GM18909 (cell line): Measurements from ENCODE around the gene IQCE.

Experiments
- ATAC-seq: cut with Tn5 transposase; IDR thresholded peaks from one replicate; pipeline ENCODE4 v1.9.1; 2021; ENCODE audit warnings: mild to moderate bottlenecking; ENCODE audit not compliant: unreplicated experiment, poor library complexity

IQCE gene

DNA sequence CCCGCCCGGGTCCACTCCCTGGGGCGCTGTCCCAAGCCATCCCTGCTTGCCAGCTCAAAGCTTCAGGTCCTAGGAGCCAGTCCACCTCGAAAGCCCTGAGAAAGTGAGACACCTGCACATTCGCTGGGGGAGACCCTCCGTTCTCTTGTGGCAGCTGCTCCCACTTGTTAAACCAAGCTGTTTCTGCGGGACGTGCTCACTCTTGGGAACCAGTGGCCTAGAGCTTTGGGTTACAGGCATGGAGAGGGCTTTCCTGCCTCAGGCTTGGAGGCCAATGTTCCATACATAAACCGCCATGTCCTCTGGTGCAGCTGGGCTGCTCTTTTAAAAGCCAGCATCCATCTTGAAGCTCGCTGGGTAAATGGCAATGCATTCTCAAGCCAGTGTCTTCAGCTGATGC is 53.1 kb downstream of the IQCE start:
- ATAC-seq = no peak

DNA sequence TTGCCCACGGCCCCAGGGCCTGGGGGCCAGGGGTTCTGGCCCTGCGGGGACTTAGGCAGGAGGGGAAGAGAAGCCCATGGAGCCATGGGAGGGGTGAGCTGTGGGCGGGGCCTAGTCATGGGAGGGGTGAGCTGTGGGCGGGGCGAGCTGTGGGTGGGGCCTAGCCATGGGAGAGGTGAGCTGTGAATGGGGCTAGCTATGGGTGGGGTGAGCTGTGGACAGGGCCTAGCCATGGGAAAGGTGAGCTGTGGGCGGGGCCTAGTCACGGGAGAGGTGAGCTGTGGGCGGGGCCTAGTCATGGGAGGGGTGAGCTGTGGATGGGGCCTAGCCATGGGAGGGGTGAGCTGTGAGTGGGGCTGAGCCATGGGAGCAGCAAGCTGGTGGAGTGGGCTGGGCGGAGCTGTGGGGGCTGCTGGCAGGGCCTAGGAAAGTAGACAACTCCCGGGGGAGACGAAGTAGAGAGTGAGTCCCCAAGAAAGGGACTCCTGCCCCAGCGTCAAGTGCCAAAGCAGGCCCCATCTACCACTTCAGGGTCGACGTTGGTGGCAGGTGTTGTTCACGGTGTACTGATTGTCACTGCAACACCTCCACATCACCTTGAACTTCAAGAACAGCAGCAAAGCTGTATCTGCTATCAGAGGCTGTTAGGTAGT is 53.8 kb downstream of the IQCE start:
- ATAC-seq = no peak

DNA sequence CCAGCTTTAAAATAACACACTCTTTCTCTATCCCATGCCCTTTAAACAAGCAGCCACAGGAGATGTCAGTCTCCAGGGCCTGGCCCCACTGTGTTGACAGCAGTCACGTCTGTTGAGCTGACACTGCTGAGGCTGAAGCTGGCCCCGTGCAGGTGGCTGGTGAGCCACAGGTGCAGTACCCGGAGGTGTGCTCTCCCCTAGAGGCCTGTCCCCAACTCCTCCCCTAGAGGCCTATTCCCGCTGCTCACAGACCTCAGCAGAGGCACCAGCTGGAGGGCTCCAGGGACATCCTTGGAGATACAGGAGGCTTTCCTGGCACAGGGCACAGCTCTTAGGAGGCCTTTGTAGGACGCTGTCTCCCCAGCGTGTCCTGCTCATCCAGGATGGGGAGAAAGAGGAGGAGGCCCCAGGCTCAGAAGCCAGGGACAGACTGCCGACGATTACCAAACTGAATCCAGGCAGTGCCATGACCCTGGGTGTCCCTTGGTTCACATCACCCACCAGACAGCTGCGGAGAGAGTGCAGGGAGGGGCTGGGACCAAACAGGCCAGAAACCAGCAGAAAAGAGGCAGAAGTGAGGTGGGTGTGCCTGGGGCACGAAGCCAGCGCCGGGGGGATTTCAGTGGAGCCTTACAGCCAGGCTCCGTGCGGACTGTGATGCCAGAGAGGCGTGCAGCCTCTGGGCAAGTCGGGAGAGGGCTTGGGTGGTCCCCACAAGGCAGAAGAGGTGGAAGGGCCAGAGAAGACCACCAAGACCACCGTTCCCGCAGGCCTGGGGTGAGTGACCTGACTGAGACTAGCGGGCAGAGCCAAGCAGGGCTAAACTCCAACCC is 54.5 kb downstream of the IQCE start:
- no peak for ATAC-seq

DNA sequence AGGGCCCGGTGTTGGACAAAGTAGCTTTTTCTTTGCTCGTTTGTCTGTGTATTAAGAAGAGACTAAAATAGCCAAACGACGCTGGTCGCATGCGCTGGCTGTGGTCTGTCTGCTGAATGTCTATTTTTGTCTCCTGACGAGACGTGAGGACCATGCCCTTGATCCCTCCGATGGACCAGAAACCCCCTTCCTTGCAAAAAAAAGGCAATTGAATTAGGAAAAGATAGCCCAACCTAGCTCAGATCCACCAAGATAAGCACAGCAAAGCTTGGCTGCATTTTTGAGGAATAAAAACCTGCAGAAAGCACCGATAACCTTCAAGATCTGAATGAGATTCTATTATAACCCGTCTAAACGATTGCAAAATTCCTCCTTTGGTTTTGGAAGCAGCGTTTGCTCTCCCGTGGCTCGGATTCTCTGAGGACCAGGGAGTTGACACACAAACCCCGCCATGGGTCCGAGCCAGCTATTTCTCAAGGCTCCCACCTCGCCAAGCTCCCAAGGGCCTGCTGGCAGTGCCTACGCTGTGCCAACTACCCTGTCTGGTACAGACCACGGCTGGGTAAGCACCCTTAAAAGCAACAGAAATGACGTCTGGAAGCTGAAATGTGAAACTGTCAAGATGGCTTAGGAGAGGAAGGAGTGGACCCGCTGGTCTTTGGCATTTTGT is 55.3 kb downstream of the IQCE start:
- no peak for ATAC-seq

DNA sequence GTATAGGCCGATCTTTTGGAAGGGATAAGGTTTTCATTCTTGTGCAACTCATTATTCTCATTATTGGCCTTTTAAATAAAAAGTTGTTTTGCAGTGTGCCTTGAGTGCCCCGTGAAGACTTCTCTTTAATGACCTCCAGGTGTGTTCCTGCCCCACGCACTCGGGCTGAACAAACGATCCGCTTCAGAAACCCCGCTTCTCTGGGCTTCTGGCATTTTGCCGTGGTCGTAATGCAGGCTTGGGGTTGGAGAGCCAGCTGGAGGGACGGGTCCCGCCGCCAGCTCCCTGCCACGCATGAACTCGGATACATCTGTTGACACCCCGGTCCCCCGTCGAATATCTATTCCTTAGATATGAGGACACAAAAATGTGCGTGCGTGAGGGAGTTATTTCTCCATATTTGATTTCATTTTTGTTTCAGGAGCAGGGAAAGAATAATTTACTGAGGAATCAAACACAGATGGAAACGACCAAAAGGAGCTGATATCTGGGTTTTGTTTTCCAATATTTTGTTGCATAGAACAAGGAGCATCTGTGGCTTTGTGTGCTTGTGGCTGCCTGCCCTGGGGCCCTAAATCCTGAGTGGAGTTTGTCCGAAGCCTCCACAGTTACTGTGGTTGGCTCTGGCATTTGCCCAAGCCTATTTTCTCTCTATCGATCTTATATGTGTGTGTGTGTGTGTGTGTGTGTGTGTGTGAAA is 56.0 kb downstream of the IQCE start:
- no peak for ATAC-seq

DNA sequence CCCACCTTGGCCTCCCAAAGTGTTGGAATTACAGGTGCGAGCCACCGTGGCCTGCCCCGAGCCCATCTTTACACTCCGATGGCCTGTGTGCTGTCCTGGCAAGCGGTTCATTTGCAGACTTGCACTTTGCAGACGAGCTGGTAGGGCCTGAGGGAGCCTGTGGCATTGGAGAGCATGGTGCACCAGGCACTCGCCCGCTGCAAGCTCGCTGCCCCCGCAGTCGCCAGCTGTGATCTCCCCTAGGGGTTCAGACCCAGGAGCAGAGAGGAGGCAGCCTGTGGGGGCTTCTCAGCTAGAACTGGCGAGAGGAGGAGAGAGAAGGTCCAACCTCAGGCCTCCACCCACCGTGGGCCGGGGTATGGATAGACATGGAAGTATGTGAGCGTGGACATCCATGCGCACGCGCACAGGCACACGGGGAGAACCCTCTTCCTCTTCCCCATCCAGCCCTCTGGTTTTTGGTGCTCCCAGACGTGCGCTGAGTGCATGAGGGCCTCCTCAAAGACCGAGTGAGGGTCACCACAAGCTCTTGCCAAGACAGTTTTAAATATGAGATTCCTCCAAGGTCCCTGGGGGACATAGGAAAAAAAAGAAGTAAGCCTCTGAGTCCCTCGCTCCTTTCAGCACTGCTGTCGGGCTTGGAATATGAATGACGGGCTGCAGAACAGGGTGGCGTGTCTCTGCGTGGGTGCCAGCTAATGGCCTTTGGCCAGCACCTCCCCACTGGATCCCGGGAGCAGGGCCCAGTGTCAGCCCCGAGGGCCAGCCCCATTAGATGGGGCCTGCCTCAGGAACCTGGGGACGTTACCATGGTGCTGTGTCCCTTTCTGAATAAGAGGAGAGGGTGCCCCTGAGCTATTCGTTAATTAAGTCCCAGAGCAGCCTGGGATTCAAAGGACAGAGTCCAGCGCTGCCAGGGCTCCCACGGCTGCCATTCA is 57.9 kb downstream of the IQCE start:
- no peak for ATAC-seq

DNA sequence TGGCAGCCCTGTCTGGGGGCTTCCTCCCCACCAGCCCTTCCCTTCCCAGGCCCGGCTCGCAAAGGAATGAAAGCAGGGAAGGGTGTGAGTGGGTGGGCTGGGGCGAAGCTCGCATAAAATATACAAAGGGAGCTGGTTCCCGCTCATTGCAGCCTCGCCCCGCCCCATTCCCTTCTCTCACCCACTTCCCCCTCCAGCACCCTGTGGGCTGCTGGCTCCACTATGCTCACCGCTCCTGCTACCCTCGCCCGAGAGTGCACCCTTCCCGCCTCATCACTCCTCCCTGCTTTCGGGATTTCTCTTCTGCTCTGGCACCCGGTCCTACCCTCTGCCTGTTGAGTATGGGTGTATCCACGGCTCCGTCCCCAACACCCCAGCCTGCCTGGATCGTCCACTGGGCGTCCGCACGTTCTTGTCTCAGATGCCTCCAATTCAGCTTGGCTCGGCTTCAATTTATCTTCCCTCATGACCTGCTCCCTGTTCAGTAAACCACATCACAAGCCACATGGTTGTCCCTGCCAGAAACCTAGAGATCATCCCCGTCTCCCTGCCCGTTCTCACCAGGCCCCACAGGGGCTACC is 58.6 kb downstream of the IQCE start:
- no peak for ATAC-seq

DNA sequence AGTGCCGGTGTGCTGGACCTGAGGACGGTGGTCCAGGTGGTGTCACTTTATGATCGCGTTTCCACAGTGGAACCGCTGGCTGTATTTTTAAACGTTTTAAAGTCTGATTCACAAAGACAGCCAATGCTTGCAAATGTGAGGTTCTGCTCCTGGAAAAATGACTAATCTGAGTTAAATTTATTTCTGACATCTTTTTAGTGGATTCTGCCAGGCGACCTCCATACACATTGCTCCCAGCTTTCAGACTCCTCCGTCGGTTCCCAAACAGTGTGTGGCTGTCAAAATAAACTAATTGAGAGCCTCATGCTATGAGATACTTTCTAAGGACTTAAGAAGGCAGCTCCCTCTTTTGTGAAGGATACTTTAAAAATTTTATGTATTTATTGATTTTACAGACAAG is 60.3 kb downstream of the IQCE start:
- no peak for ATAC-seq

DNA sequence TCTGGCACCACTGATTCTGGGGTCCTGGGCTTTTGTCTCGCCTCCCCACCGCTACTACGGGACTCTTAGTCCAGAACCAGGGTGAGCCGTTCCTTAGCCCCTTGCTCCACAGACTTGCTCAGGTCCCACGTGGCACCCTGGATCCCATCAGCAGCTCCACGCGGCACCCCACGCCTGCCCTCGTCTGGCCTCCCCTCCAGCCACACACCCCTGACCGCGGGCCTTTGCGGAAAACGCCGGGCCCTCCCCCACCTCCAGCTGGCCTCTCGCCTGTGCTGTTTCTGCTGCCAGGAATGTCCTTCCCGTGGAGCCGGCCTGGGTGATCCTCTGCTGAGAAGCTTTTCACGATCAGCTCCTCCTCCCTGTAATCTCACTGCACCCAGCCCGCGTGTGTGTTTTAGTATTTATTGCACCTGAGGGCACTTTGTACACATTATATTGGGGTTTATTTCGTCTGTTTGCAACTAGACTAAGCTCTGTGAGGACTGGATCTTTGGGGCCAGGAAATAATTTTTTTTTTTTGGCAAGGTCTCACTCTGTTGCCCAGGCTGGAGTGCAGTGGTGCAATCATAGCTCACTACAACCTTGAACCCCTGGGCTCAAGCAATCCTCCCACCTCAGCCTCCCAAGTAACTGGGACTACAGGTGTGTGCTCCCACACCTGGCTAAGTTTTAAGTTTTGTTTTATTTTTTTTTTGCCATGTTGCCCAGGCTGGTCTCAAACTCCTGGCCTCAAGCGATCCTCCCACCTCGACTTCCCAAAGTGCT is 62.5 kb downstream of the IQCE start:
- no peak for ATAC-seq

DNA sequence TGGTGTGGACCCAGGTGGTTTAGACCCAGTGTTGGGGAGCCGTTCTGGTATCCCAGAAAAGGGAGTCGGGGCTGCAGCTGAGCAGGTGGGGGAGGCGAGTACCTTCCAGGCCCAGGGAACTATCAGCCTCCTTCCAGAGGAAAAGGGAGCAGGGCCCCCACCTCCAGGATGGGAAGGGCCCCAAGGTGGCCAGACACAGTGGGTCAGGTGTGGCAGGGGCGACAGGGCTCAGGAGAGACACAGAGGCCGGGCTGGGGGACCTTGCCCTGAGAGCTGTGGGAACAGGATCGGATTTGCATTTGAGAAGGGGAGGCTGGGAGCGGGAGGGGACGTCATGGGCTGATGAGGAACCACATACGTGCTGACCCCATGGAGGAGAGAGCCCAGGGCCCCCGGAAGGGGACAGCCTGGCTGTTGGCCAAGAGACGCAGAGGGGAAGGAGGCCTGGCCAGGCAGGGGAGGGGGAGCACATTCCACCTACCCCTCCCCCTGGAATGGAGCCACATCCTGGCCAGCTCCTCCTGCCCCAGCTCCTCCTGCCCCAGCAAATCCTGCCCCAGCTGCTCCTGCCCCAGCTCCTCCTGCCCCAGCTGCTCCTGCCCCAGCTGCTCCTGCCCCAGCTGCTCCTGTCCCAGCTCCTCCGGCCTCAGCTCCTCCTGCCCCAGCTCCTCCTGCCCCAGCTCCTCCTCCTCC is 63.3 kb downstream of the IQCE start:
- no peak for ATAC-seq

DNA sequence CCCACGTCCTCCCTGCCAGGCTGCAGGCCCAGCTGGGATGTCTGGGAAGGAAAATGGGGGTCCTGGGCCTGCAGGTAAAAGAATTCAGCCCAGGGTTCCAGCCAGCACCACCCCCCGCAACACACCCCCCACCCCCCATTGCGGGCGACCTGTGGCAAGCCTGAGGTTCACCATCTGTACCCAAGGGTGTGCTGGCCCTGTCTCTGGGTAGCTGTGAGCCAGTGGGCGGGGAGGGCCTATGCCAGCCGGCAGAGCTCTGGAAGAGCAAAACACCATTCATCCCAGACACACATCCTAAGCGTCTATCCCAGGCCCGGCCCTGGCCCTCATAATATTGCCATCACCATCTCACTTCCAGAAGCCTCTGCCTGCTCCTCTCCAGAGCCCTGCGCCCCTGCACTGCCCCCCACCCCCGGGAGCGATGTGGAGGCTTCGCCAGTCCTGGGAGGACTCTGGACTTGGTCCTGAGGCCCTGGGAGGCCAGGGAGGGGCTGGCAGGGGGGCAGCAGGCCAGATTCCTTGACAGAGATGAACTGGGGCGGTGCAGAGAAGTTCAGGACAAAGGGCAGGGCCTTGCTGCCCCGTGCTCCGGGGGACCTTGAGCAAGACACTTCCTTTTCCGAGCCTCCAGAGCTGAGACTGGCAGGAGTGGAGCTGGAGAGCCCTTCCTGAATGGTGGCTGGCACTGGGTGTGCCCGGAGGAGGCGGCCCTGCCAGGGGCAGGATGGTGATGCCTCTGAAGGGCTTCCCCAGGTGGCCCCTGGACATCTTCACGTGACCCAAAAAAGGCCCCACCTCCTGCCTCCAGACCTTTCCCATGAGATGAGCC is 64.3 kb downstream of the IQCE start:
- no peak for ATAC-seq

DNA sequence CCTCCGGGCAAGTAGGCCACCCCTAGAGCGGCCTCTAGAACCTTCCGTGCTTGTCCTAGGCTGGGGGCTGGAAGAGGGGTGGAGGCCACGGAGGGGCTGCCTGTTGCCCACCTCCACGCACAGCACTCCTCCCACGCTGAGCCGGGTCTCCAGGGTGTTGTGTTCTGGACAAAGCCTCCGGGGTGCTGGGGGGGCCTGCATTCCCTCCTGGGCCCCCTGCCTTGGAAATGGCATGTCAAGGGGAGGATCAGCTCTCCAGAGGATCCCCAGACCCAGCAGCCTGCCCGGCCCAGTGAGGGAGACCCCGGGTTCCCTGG is 64.9 kb downstream of the IQCE start:
- ATAC-seq = no peak

DNA sequence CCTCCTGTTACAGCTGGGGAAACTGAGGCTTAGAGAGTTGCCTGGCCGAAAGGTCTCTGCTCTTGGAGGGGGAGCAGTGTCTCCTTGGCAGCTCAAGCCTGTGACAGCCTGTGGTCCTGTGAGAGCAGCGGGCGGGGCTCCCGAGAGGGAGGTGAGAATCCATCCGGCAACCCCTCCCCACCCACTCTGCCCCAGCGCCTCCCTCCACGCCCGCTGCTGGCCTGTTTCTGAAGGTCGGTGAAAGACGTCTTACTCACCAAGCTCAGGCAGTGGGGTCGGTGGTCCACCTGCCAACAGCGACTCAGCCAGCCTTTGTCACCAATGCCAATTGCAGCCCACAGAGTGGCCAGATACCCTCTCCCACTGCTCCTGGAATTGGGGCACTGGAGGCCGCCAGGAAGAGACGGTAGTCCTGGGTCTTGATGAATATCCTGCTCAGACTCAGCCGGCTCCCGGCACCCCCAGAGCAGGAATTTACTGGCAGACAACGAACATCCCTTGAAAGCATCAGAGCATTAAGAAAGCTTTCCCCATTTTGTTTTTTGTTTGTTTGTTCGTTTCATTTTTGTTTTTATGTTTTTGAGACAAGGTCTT is 65.6 kb downstream of the IQCE start:
- ATAC-seq = no peak

DNA sequence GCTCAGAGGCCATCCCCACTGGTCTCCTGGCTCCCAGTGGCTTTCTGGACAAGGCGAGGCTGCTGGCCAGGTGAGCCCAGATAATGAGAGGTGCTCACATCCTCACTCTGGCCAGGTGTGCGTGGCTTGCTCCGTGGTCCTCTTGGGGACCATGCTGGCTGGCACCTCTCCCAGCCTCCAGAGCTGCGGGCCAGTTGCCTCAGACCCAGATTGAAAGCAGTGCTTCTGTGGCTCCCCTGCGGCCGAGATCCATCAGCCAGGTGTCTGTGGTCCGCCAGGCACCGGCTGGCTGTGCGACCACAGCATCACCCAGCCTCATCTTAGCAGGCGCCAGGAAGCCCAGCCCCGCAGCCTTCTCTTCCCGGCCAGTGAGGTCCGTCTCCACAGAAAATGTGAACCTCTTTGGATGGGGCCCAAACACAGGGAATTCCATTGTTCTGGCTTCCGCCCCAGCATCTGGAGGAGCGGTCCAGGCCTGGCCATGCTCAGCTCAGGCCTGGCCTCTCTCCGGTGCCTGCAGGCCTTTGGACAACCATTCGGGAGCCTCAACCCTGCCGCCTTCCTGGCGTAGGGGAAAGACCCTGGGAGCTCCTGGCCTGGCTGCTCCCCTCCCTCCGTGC is 67.8 kb downstream of the IQCE start:
- ATAC-seq = no peak

DNA sequence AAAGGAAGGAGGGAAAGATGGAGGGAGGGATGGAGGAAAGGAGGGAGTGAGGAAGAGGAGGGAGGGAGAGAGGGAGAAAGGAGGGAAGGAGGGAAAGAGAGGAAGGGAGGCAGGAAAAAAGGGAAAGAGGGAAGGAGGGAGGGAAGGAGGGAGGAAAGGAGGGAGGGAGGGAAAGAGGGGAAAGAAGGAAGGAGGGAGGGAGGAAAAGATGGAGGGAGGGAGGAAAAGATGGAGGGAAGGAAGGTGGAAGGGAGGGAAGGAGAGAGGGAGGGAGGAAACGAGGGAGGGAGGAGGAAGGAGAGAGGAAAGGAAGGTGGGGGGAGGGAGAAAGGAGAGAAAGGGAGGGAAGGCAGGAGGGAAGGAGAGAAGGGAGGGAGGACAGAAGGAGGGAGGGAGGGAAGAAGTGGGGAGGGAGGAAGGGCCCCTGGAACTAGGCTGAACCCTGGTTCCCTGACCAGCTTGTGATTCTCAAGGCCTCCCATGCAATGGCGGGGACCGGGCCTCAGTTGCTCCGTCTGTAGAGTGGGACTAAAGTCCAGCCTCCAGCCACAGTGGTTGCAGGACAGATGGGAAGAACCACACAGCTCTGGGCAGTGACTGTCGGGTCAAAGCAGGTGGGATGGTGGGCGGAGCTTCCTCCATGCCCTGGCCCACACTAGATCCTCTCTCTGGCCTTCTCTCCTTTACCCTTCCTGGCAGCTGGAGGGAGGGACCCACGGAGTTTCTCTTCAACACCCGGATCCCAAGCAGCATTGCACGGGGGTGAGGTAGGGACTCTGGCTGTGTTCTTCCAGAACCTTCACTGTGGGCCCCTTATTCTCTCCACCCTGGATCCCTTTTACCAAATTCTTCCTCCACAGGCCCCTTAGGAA is 68.7 kb downstream of the IQCE start:
- no peak for ATAC-seq

DNA sequence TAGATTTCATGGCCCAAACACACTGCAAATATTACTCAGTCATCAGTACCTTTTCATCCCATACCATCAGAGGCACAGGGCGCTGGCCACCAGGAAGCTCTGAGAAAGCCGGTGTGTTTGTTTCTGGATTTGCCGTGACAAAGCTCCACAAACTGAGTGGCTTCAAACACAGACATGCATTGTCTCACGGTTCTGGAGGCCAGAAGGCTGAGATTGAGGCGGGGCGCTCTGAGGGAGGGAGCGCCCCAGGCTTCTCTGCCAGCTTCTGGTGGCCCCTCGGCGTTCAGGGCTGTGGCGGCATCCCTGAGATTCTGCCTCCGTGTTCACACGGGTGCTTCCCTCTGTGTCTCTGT is 69.3 kb downstream of the IQCE start:
- no peak for ATAC-seq
